Measurements from ENCODE around the gene CHST8. TPM values are rescaled to one million over a fixed set of nuclear protein-coding genes. Genes with fewer than 3 reads are reported as not detected.

CHST8 gene
- polyA plus RNA-seq, 3 donors = not detected

- Histone ChIP-seq H3K4me1 (ENCODE audit: control insufficient read depth in 1 of 2, insufficient read depth in 2 of 2, low read length in 2 of 2) (no peaks in the 10 kb centered on the region), H3K36me3 (replicated peaks in 1 of 2; ENCODE audit: control insufficient read depth in 1 of 2, insufficient read depth in 2 of 2, low read length in 2 of 2) (no peaks in the 10 kb centered on the region), H3K27ac (ENCODE audit: low read depth in 1 of 2, low read length in 2 of 2) (no peak overlapping the region), H3K4me3 (replicated peaks in 1 of 3; ENCODE audit: low read depth in 2 of 3, low read length in 3 of 3) (no peak overlapping the region), H3K79me2 (ENCODE audit: insufficient read depth, low read length) (no peaks in the 10 kb centered on the region), H4K20me1 (ENCODE audit: insufficient read depth, low read length) (no peaks in the 10 kb centered on the region), H3K4me2 (replicated peaks; ENCODE audit: extremely low read depth, low read length, poor library complexity, severe bottlenecking) (no peak overlapping the region), H3K9ac (ENCODE audit: insufficient read depth, low read length, poor library complexity, severe bottlenecking) (no peak overlapping the region), H3K9me3 (replicated peaks in 1 of 2; ENCODE audit: control insufficient read depth in 1 of 2, insufficient read depth in 1 of 2, low read length in 2 of 2) (no peaks in the 10 kb centered on the region), H3K27me3 (ENCODE audit: control insufficient read depth in 2 of 2, insufficient read depth in 2 of 2, low read length in 2 of 2) (peaks cover 0 to 11% of the 10 kb centered on the region in 2 donors), H2AFZ (ENCODE audit: insufficient read depth, low read depth, low read length, poor library complexity, severe bottlenecking) (no peak overlapping the region)
- TF ChIP-seq, protein P1, sequence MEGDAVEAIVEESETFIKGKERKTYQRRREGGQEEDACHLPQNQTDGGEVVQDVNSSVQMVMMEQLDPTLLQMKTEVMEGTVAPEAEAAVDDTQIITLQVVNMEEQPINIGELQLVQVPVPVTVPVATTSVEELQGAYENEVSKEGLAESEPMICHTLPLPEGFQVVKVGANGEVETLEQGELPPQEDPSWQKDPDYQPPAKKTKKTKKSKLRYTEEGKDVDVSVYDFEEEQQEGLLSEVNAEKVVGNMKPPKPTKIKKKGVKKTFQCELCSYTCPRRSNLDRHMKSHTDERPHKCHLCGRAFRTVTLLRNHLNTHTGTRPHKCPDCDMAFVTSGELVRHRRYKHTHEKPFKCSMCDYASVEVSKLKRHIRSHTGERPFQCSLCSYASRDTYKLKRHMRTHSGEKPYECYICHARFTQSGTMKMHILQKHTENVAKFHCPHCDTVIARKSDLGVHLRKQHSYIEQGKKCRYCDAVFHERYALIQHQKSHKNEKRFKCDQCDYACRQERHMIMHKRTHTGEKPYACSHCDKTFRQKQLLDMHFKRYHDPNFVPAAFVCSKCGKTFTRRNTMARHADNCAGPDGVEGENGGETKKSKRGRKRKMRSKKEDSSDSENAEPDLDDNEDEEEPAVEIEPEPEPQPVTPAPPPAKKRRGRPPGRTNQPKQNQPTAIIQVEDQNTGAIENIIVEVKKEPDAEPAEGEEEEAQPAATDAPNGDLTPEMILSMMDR (IDR thresholded peaks at IDR 0.05) = no peak
- Mint-ChIP-seq H3K36me3 (no peaks in the 10 kb centered on the region), H3K4me3 (no peak overlapping the region), H3K4me1 (peaks cover 3% of the 10 kb centered on the region), H3K27me3 (ENCODE audit: low read depth in 3 of 3) (peaks cover 18 to 30% (median 20%) of the 10 kb centered on the region in 3 donors), H3K9me3 (peaks cover 0 to 5% (median 3%) of the 10 kb centered on the region in 7 donors), H3K27ac (peak overlapping the region in 1 of 7 donors; percentile 57)
- 95% methylated on average over 9 of the region's 12 CpGs for WGBS (ENCODE audit: insufficient coverage)
- intact Hi-C loops (cut with micrococcal nuclease) = no loop called here
- DNase-seq = no peak
These were observed 159.0 kb downstream of the CHST8 start for GRCh38 chr19:33780746-33781145.

GRCh38 chr19:33781415-33781935 is 159.7 kb downstream of the CHST8 start:
- H3K36me3 ChIP-seq (replicated peaks in 1 of 2; ENCODE audit: control insufficient read depth in 1 of 2, insufficient read depth in 2 of 2, low read length in 2 of 2) = no peaks in the 10 kb centered on the region
- H3K79me2 ChIP-seq (ENCODE audit: insufficient read depth, low read length) = no peaks in the 10 kb centered on the region
- no peak overlapping the region for H2AFZ ChIP-seq (ENCODE audit: insufficient read depth, low read depth, low read length, poor library complexity, severe bottlenecking)
- intact Hi-C loops (cut with micrococcal nuclease) = no loop called here
- H3K4me2 ChIP-seq (replicated peaks; ENCODE audit: extremely low read depth, low read length, poor library complexity, severe bottlenecking) = no peak overlapping the region
- H3K4me1 ChIP-seq (ENCODE audit: control insufficient read depth in 1 of 2, insufficient read depth in 2 of 2, low read length in 2 of 2) = no peaks in the 10 kb centered on the region
- no peak for DNase-seq
- H3K27me3 ChIP-seq (ENCODE audit: control insufficient read depth in 2 of 2, insufficient read depth in 2 of 2, low read length in 2 of 2) = peaks cover 0 to 11% of the 10 kb centered on the region in 2 donors
- no peak overlapping the region for H3K9ac ChIP-seq (ENCODE audit: insufficient read depth, low read length, poor library complexity, severe bottlenecking)
- H3K36me3 Mint-ChIP-seq = no peaks in the 10 kb centered on the region
- peaks cover 18 to 32% (median 22%) of the 10 kb centered on the region in 3 donors for H3K27me3 Mint-ChIP-seq (ENCODE audit: low read depth in 3 of 3)
- H3K9me3 ChIP-seq (replicated peaks in 1 of 2; ENCODE audit: control insufficient read depth in 1 of 2, insufficient read depth in 1 of 2, low read length in 2 of 2) = no peaks in the 10 kb centered on the region
- TF ChIP-seq, protein P1 (IDR thresholded peaks at IDR 0.05) = no peak
- no peak overlapping the region for H3K4me3 Mint-ChIP-seq
- H3K27ac Mint-ChIP-seq = no peak overlapping the region
- no peak overlapping the region for H3K4me3 ChIP-seq (replicated peaks in 1 of 3; ENCODE audit: low read depth in 2 of 3, low read length in 3 of 3)
- no peaks in the 10 kb centered on the region for H4K20me1 ChIP-seq (ENCODE audit: insufficient read depth, low read length)
- H3K9me3 Mint-ChIP-seq = peaks cover 0 to 5% (median 3%) of the 10 kb centered on the region in 7 donors
- 94% methylated on average over 13 of the region's 15 CpGs for WGBS (ENCODE audit: insufficient coverage)
- H3K4me1 Mint-ChIP-seq = peaks cover 3% of the 10 kb centered on the region
- no peak overlapping the region for H3K27ac ChIP-seq (ENCODE audit: low read depth in 1 of 2, low read length in 2 of 2)

All from CD14-positive monocyte (primary cell).